GM23248 (cell line): ENCODE data around the gene CLIC4. TPM values are rescaled to one million over a fixed set of nuclear protein-coding genes. Genes with fewer than 3 reads are reported as not detected.
"Not testable (repeated sequence)": the region's sequence is repeated elsewhere in the genome, so short reads cannot be mapped to it uniquely, and the experiment has no call there.

Source experiments
- DNase-seq: peaks from one replicate; pipeline ENCODE4 v3.0.0-alpha.2; 2015
- H2AFZ ChIP-seq: fragments of 200-600 bp; sonication (generic); 2 replicates; pipeline ENCODE4 v1.6.1; 2016; ENCODE audit warnings: antibody characterized with exemption
- H3F3A ChIP-seq: fragments of 200-600 bp; sonication (generic); 2 replicates; pipeline ENCODE4 v1.6.1; 2016; ENCODE audit warnings: mild to moderate bottlenecking, antibody characterized with exemption, mixed run types; ENCODE audit not compliant: insufficient read depth
- H3K27ac ChIP-seq: fragments of 200-600 bp; sonication (generic); 2 replicates; pipeline ENCODE4 v1.5.1; 2016; ENCODE audit warnings: mild to moderate bottlenecking
- H3K27me3 ChIP-seq: fragments of 200-600 bp; sonication (generic); replicated peaks from 2 replicates; pipeline ENCODE4 v1.6.1; 2016; ENCODE audit warnings: mild to moderate bottlenecking; ENCODE audit not compliant: insufficient read depth
- H3K36me3 ChIP-seq: fragments of 200-600 bp; sonication (generic); 2 replicates; pipeline ENCODE4 v1.6.1; 2016; ENCODE audit warnings: low read depth, mild to moderate bottlenecking
- H3K4me1 ChIP-seq: fragments of 200-600 bp; sonication (generic); 2 replicates; pipeline ENCODE4 v1.6.1; 2016; ENCODE audit warnings: mild to moderate bottlenecking; ENCODE audit not compliant: insufficient read depth
- H3K4me2 ChIP-seq: fragments of 200-600 bp; sonication (generic); one replicate; pipeline ENCODE4 v1.6.1; 2016; ENCODE audit warnings: mild to moderate bottlenecking; ENCODE audit not compliant: unreplicated experiment
- H3K4me3 ChIP-seq: fragments of 200-600 bp; sonication (generic); 2 replicates; pipeline ENCODE4 v1.5.1; 2016; ENCODE audit warnings: mild to moderate bottlenecking
- H3K79me2 ChIP-seq: fragments of 200-600 bp; sonication (generic); 2 replicates; pipeline ENCODE4 v1.6.1; 2016; ENCODE audit warnings: mild to moderate bottlenecking; ENCODE audit not compliant: insufficient read depth
- H3K9ac ChIP-seq: fragments of 200-600 bp; sonication (generic); 2 replicates; pipeline ENCODE4 v1.6.1; 2016; ENCODE audit warnings: mild to moderate bottlenecking
- H3K9me2 ChIP-seq: fragments of 200-600 bp; sonication (generic); 2 replicates; pipeline ENCODE4 v1.6.1; 2016; ENCODE audit warnings: mixed run types, mild to moderate bottlenecking, moderate library complexity; ENCODE audit not compliant: insufficient read depth
- H3K9me3 ChIP-seq: fragments of 200-600 bp; sonication (generic); one replicate; pipeline ENCODE4 v1.6.1; 2017; ENCODE audit warnings: low read depth
- H4K20me1 ChIP-seq: fragments of 200-600 bp; sonication (generic); 2 replicates; pipeline ENCODE4 v1.6.0; 2016; ENCODE audit not compliant: insufficient read depth
- EZH2 ChIP-seq: fragments of 200-600 bp; sonication (generic); IDR thresholded peaks from 2 replicates; pipeline ENCODE4 v1.6.1; 2018; ENCODE audit warnings: antibody characterized with exemption, mild to moderate bottlenecking; ENCODE audit not compliant: insufficient read depth, poor library complexity, severe bottlenecking
- EZH2phosphoT487 ChIP-seq: fragments of 200-600 bp; sonication (generic); IDR thresholded peaks from 2 replicates; pipeline ENCODE4 v1.6.1; 2018; ENCODE audit warnings: antibody characterized with exemption, moderate library complexity, mild to moderate bottlenecking, low read depth; ENCODE audit not compliant: insufficient read depth
- WGBS, 2 experiments: methylation state at CpG; one replicate each; pipeline ENCODE4 v1.1.6; 2015 to 2017; ENCODE audit warnings: low lambda C conversion rate in 2 of 2, low coverage in 1 of 2; ENCODE audit errors: missing lambda C conversion rate in 2 of 2; 5-methylcytosine and 5-hydroxymethylcytosine counted together
- in situ Hi-C: fragments of 300-500 bp; cut with MboI; formaldehyde crosslinking; loops from 2 replicates; pipeline ENCODE4 v1.15.0; 2020
- polyA plus RNA-seq: library from polyadenylated mRNA; unstranded; fragments of >200 nt; fragmentation: Nextera tagmentation; extraction: Ambion mirVana; gene quantifications from 2 replicates; pipeline ENCODE4 v1.2.1, GENCODE V29; 2016
- total RNA-seq: library from RNA; depleted of rRNA; stranded (reverse); fragments of >200 nt; shearing (Covaris generic); gene quantifications from 2 replicates; pipeline ENCODE4 v1.2.3, GENCODE V29; 2014

CLIC4 gene
- total and polyA plus RNA-seq, 2 experiments from 2014 or later: 1,380 to 1,665 TPM

DNA sequence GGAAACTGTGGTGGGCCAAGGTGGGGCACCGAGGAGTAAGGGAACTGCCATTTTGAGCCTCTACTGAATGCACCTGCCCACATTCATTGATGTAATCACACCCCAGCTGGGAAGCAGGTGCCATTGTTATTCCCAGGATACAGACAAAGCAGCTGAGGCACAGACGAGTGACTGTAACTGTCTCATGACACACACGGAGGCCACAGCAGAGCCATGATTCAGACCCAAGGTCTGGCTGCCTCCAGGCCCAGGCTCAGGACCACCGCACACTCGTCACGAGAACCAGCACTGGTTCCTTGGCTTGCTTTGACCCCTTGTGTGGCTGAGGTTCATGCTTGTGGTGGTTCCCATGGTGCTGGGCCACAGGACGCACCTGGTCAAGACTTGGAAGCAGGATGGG is 45.6 kb upstream of the CLIC4 start:
- no peak overlapping the region for H3K4me2 ChIP-seq
- H3K9ac ChIP-seq: no peak overlapping the region
- 77 to 82% methylated on average over 7 of the region's 7 CpGs for WGBS, 2 experiments
- H4K20me1 ChIP-seq: no peaks in the 10 kb centered on the region
- no peak overlapping the region for H3K4me3 ChIP-seq
- no peaks in the 10 kb centered on the region for H3K79me2 ChIP-seq
- no peak overlapping the region for H3K27ac ChIP-seq
- H3K27me3 ChIP-seq: no peaks in the 10 kb centered on the region
- in situ Hi-C loops: no loop called here
- H3K4me1 ChIP-seq: peaks cover 15% of the 10 kb centered on the region
- no peaks in the 10 kb centered on the region for H3K9me2 ChIP-seq
- H2AFZ ChIP-seq: no peak overlapping the region
- DNase-seq: no peak
- H3K36me3 ChIP-seq: no peaks in the 10 kb centered on the region
- H3K9me3 ChIP-seq: no peaks in the 10 kb centered on the region
- peaks cover 15% of the 10 kb centered on the region for H3F3A ChIP-seq
- TF ChIP-seq EZH2 (no peak), EZH2phosphoT487 (no peak)

DNA sequence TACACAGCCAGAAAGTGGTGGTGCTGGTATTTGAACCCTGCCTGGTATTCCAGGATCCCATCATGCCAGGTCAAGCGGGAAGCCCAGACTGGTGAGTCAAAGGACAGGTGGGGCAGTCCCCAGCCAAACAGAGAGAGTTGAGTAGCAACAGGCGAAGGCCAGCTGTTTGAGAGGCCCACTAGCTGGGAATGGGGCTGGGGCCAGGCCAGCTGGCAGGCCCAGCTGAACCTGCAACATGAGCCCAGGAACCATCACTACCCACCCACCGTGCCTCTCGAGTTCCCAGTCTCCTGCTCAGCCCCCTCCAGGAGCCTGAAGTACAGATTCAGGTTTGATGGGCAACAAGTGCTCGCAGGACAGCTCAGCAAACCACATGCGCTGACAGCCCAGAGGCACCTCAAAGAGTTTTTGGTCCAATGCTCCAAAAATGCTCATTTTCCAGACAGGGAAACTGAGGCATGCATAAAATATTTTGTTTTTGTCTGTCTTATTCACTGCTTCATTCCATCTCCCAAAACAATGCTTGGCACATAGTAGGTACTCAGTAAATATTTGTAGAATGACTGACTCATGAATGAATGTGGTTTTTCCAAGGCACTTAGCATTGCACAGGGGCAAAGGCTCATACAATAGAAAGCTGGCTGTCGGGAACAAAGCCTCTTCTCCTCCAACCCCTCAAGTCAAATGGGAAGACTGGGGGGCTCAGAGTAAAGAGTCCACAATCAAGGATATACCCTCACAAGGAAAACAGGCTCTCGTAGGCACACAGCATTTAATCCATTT is 42.5 kb upstream of the CLIC4 start:
- no peaks in the 10 kb centered on the region for H3K9me2 ChIP-seq
- no peak overlapping the region for H3K9ac ChIP-seq
- H3K79me2 ChIP-seq: peaks cover 6% of the 10 kb centered on the region; the same call in 1 of the 2 replicates
- in situ Hi-C loops: no loop called here
- no peaks in the 10 kb centered on the region for H3K9me3 ChIP-seq
- no peak overlapping the region for H3K4me3 ChIP-seq
- no peaks in the 10 kb centered on the region for H3K36me3 ChIP-seq
- WGBS, 2 experiments: 92 to 95% methylated on average over 8 of the region's 8 CpGs
- H2AFZ ChIP-seq: no peak overlapping the region
- H3K4me1 ChIP-seq: peaks cover 22% of the 10 kb centered on the region
- H3F3A ChIP-seq: peaks cover 22% of the 10 kb centered on the region
- no peak for TF ChIP-seq EZH2phosphoT487
- TF ChIP-seq EZH2: no peak
- no peak overlapping the region for H3K4me2 ChIP-seq
- no peak overlapping the region for H3K27ac ChIP-seq
- H3K27me3 ChIP-seq: no peaks in the 10 kb centered on the region
- H4K20me1 ChIP-seq: no peaks in the 10 kb centered on the region
- DNase-seq: no peak

GRCh38 chr1:24704411-24705259 is 40.6 kb upstream of the CLIC4 start:
- peak; percentile 94 for DNase-seq
- Histone ChIP-seq H3K27me3 (no peaks in the 10 kb centered on the region), H3K4me2 (peak overlapping the region; percentile 60), H3K36me3 (no peaks in the 10 kb centered on the region), H3K4me1 (peaks cover 32% of the 10 kb centered on the region), H3F3A (peaks cover 24% of the 10 kb centered on the region), H4K20me1 (no peaks in the 10 kb centered on the region), H2AFZ (peak overlapping the region; percentile 77; the same call in 1 of the 2 replicates), H3K9ac (peak overlapping the region; percentile 55), H3K9me2 (no peaks in the 10 kb centered on the region), H3K9me3 (no peaks in the 10 kb centered on the region), H3K27ac (peak overlapping the region; percentile 74), H3K4me3 (no peak overlapping the region), H3K79me2 (peaks cover 12% of the 10 kb centered on the region; the same call in 1 of the 2 replicates)
- in situ Hi-C loops: no loop called here
- 57 to 58% methylated on average over 14 to 16 of the region's 16 CpGs for WGBS, 2 experiments
- TF ChIP-seq EZH2: no peak
- TF ChIP-seq EZH2phosphoT487: no peak

DNA sequence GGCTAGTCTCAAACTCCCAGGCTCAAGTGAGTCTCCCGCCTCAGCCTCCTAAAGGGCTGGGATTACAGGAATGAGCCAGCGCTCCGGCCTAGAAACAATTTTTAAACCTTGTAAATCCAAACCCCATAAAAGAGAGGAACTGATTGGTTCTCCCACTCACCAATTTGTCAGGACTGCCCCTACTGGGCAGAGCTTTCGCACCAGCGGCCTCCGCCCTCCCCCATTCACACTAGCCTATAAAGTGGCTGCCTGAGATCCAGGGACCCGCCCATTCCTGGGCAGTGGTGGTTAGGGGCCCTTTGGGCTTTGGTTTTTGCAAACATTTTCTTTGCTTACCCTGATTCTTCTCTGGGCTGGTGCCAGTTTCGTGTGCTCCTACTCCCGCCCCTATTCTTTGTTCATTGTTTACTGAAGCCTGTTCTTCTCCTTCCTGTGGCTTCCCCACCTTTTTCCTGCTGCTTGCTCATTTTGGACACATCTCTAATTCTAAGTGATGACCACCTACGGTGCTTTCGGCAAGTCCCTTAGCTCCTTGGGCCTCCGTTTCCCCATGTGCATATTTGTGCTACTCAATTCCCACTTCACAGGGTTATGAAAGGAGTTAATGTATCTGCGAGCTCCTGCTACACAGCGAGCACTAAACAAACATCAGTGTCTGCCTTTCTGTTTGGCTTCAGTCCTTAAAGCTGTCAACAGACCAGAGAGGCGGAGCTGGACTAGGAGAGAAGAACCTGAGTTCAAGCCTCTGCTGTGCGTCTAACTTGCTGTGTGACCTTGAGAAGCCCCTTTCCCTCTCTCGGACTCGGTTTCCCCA is 39.8 kb upstream of the CLIC4 start:
- Histone ChIP-seq H3K9me2 (no peaks in the 10 kb centered on the region), H2AFZ (peak overlapping the region; percentile 77), H3K9ac (peak overlapping the region; percentile 55), H3K27ac (peak overlapping the region; percentile 74), H3K9me3 (no peaks in the 10 kb centered on the region), H3K4me1 (peaks cover 41% of the 10 kb centered on the region), H4K20me1 (no peaks in the 10 kb centered on the region), H3K4me2 (peak overlapping the region; percentile 60), H3F3A (peaks cover 32% of the 10 kb centered on the region), H3K4me3 (no peak overlapping the region), H3K79me2 (peaks cover 12% of the 10 kb centered on the region; the same call in 1 of the 2 replicates), H3K27me3 (no peaks in the 10 kb centered on the region), H3K36me3 (no peaks in the 10 kb centered on the region)
- in situ Hi-C loops: no loop called here
- peak; percentile 36 for DNase-seq
- WGBS, 2 experiments: 75 to 77% methylated on average over 18 of the region's 18 CpGs
- no peak for TF ChIP-seq EZH2
- no peak for TF ChIP-seq EZH2phosphoT487

GRCh38 chr1:24706074-24706389 is 39.2 kb upstream of the CLIC4 start:
- in situ Hi-C loops, H3K36me3 ChIP-seq, H3K9me3 ChIP-seq, H3K4me3 ChIP-seq, H3K9ac ChIP-seq, DNase-seq, H3K9me2 ChIP-seq, H3K27me3 ChIP-seq, H4K20me1 ChIP-seq: not testable (repeated sequence)
- H3K79me2 ChIP-seq: peaks cover 12% of the 10 kb centered on the region; the same call in 1 of the 2 replicates
- peak overlapping the region; percentile 77 for H2AFZ ChIP-seq
- H3K27ac ChIP-seq: peak overlapping the region; percentile 74; the same call in 1 of the 2 replicates
- peaks cover 41% of the 10 kb centered on the region for H3K4me1 ChIP-seq
- peak overlapping the region; percentile 60 for H3K4me2 ChIP-seq
- peaks cover 35% of the 10 kb centered on the region for H3F3A ChIP-seq
- 91 to 93% methylated on average over 9 of the region's 9 CpGs for WGBS, 2 experiments
